Cortex of kidney (tissue), 1 donor: Measurements from ENCODE around the gene NUP98.
"Not testable (repeated sequence)": the region's sequence is repeated elsewhere in the genome, so short reads cannot be mapped to it uniquely, and the experiment has no call there.

Source experiments
- DNase-seq: peaks from one replicate; lab custom pipeline; 2025; lab: John Stamatoyannopoulos, UW

The NUP98 gene

DNA sequence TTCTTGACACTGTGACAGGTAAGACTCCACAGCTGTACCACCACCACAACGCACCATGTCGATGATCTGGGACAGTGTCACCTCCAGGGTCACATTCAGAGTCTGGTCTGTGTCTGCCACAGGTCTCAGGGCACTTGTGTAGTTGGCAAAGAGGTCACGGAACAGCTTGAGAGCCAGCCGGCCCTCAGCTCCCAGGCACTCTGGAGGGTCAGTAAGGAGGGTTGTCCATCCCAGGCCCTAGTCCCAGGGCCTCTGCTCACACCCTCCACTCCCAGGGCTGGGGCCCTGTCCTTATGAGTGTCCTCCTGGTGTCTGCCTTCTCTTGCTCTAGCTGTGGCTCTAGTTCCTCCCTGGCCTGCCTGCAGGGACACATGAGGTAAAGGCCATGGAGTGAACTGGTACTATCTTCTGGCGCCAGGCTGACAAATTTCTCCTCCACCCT is 127.6 kb downstream of the NUP98 start:
- no peak for DNase-seq

DNA sequence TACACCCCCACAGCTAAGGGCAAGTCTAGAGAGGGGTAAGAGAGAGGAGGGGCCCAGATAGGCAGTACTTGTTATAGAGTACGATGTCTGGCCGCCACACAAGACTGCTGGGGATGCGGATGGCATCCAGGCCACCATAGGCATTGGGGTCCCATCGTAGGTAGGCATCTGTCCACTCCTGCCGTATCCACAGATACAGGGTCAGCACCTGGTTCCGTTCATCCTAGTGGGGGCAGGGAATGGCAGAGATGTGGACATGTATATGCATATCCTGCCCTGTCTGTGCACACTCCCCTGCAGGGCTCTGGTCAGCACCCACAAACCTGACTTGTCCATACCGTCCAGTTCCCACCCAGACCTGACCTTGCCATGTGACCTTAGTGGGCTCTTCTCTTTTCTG is 128.2 kb downstream of the NUP98 start:
- DNase-seq, result no peak

DNA sequence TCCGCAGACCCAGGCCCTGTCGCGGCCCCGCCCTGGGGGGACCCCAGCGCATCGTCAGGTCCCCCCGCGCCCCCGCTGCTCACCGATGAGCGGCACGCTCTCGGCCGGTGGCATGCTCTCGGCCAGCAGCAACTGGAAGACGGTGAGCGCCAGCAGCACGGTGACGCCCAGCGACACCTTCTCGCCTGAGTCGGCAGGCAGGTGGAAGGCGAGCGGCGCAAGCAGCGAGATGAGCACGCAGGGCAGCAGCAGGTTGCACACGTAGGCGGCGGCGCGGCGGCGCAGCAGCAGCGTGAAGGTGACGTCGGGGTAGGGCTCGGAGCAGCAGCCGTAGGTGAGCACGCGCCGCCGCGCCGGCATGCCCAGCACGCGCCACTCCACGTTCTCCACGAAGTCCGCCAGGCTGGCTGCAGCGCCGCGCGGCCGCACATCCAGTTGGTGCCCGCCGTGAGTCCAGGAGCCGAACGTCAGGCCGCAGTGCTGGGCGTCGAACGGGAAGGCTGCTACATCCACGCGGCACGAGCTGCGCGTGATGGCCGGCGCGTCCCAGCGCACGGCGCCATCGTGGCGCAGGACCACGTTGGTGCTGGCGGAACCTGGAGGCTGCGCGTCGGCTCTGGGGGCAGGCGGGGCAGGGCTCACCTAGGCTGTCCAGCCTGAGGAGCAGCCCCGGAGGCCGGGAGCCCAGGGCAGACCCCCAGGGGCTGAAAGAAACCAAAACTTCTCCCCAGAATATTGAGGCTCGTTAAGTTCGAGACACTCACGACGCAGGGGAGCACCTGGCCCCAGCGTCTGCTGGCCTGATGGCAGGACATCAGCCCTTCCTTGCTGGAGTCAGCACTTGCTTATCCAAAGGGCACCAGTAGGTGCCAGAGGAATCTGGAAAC is 130.0 kb downstream of the NUP98 start:
- no peak for DNase-seq

- DNase-seq, result no peak
Observed at GRCh38 chr11:3666023-3666530, 131.3 kb downstream of the NUP98 start.

GRCh38 chr11:3665336-3666022 is 131.9 kb downstream of the NUP98 start:
- no peak for DNase-seq

DNA sequence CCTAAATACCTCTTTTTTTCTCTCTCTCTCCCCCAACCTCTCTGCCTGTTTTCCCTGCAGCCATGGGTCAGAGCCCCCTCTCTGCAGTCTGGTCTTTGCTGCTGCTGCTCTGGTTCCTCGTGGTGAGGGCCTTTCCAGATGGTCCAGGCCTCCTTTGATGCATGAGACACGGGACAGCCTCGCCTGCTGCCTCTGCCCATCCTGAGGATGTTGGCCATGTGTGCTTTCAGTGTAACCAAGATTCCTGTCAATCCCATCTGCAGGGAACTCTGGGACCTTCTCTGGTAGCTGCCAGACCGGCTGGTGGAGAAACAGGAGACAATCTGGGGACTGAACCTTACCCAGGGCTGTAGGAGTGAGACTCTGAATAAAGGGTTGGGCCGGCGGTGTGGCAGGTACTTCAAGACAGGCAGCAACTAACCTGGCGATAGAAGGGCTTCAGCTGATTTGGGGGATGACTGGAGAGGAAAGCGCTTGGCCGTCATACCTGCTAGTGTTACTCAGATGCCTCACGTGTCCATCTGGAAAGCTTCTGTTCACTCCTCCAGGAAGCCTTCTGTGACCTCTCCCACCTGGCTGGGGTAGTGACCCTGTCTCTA is 133.2 kb downstream of the NUP98 start:
- DNase-seq, result no peak

DNA sequence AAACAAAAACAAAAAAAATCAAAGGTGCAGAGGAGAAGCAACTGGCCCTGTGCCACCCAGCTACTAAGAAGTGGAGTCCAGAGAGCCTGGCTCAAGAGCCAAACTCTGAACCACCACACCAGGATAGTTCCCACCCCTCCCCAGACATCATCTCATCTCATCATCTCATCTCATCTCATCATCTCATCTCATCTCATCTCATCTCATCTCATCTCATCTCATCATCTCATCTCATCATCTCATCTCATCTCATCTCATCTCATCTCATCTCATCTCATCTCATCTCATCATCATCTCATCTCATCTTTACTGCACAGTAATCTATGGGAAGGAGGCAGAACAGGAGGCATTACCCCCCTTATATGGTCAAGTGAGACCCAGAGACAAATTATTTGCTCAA is 134.5 kb downstream of the NUP98 start:
- DNase-seq, result no peak

DNA sequence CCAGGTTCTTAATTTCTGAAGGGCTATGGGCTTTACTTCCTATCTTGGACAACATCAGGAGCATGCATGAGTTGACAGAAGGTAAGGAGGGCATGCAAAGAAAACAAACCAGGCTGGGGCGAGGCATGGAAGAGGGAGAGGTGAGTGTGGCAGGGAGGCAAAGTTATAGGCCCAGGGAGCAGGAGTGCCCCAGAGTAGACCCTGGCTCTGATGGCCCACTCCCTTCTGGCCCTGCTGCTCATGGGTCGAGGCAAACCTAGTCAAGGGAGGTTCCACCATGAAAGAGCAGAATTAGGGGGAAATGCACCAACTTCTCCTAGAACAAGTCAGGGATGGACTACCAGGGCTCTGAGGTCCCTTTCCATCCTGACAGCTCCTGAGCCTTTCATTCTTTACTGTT is 136.4 kb downstream of the NUP98 start:
- DNase-seq, result no peak

DNA sequence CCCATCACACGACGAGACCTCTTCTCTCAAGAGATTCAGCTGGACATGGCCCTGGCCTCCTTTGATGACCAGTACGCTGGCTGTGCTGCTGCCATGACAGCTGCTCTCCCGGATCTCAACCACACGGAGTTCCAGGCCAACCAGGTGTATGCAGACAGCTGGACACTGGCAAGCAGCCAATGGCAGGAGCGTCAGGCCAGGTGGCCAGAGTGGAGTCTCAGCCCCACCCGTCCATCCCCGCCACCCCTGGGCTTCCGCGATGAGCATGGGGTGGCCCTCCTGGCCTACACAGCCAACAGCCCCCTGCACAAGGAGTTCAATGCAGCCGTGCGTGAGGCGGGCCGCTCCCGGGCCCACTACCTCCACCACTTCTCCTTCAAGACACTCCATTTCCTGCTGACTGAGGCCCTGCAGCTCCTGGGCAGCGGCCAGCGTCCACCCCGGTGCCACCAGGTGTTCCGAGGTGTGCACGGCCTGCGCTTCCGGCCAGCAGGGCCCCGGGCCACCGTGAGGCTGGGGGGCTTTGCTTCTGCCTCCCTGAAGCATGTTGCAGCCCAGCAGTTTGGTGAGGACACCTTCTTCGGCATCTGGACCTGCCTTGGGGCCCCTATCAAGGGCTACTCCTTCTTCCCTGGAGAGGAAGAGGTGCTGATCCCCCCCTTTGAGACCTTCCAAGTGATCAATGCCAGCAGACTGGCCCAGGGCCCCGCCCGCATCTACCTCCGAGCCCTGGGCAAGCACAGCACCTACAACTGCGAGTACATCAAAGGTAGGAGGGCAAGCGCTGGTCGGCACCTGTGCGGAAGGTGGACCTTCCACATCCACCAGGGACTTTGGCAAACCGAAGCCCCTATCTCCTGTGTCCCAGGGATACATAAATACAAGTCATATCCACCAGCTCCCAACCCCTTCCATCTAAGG is 137.5 kb downstream of the NUP98 start:
- DNase-seq, result no peak

- no peak for DNase-seq
Observed at GRCh38 chr11:3658252-3658651, 139.1 kb downstream of the NUP98 start.

- DNase-seq, result not testable (repeated sequence)
Observed at GRCh38 chr11:3657331-3657730, 140.0 kb downstream of the NUP98 start.

DNA sequence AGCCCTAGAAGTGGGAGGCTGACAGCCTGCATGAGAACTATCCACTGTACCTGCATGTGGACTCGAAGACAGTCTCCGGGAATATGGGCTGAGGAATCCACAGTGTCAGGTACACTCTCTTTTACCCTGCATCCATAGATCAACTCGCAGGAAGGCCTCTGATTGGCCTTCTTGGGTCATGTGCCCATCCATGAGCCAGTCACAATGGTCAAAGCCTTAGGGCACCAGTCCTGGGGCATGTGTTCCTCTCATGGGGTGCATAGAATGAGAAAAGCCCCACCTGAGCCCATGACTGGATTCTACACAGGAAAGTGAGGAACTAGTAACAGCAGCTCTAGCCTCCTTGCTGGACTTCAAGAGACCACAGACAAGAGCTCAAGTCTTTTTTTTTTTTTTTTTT is 141.8 kb downstream of the NUP98 start:
- no peak for DNase-seq

DNA sequence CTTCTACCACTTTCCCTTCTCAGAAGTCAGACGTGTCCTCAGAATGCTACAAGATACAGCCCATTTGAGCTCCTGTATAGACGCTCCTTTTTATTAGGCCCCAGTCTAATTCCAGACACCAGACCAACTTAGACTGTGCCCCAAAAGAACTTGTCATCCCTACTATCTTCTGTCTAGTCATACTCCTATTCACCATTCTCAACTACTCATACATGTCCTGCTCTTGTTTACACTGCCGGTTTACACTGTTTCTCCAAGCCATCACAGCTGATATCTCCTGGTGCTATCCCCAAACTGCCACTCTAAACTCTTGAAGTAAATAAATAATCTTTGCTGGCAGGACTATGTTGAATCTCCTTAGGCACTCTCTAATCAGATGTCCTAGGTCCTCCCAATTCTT is 144.8 kb downstream of the NUP98 start:
- DNase-seq, result not testable (repeated sequence)

DNA sequence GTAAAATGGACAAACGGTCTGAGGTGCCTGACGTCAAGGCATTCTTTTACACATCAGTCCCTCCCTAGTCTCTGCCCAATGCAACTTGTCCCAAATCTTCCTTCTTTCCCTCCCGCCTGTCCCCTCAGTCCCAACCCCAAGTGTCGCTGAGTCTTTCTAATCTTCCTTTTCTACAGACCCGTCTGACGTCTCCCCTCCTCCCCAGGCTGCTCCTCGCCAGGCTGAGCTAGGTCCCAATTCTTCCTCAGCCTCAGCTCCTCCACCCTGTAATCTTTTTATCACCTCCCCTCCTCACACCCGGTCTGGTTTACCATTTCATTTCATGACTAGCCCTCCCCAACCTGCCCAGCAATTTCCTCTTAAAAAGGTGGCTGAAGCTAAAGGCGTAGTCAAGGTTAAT is 148.0 kb downstream of the NUP98 start:
- DNase-seq, result not testable (repeated sequence)

DNA sequence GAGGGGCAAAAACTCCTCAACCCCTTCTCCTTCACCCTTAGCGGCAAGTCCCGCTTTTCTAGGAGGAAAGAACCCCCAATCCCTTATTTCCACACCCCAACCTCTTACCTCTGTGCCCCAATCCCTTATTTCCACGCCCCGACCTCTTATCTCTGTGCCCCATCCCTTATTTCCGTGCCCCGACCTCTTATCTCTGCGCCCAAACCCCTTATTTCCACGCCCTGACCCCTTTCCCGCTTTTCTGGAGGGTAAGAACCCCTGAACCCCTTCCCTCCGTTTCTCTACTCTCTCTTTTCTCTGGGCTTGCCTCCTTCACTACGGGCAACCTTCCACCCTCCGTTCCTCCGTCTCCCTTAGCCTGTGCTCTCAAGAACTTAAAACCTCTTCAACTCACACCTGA is 148.5 kb downstream of the NUP98 start:
- not testable (repeated sequence) for DNase-seq

GRCh38 chr11:3645552-3645951 is 151.8 kb downstream of the NUP98 start:
- DNase-seq, result no peak

DNA sequence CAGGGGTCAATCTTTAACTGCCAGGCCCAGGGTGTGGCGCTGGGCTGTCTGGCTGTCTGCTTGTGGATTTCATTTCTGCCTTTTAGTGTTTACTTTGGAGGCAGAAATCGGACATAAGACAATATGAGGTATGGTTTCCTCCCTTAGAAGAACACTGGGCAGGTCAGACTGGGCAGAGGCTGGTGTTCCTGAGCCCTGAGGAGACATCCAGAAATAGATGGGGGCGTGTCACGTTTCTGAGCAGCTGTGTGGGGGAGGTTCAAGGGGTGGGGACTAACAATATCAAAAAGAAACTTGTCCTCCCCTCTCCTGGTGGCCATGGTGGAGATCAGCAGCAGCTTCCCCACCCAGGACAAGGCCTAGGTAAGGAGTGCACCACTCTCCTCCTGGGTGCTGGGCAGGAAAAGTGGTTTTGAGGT is 152.5 kb downstream of the NUP98 start, which contains the start of gene ART1:
Gene ART1 (plus strand): TSS at position 312 of the 419 bp plus-strand sequence. CDS start 14,086 bp downstream, outside the sequence.
- no peak for DNase-seq

- not testable (repeated sequence) for DNase-seq
Observed at GRCh38 chr11:3643102-3643546, 154.2 kb downstream of the NUP98 start.

- peak; percentile 21 for DNase-seq
Observed at GRCh38 chr11:3642071-3642951, 155.0 kb downstream of the NUP98 start.

DNA sequence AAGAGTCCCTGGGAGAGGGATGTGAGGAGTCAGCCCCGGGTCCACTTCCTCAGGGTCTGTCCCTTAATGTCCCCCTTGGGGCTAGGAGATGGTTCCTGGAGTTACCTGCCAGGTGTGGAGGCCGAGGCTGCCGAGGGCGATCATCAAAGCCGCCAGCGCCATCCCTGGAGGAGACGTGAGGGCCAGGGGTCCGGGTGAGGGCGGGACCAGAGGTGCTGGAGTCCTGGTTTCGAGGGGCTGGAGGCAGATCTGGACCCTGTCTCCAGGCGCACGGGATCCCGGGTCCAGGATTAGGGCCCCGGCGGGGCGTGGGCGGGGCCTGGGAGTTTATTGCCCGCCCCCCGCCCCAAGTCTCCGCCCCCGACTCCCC is 155.7 kb downstream of the NUP98 start, which contains the start of gene ART5:
Gene ART5 (minus strand): TSS at position 292 of the 370 bp plus-strand sequence. CDS start 130 bp downstream, at position 162.
- DNase-seq, result no peak
